Coronary artery (tissue), 2 donors: Measurements from ENCODE around the gene KRI1.
"Not testable (repeated sequence)": the region's sequence is repeated elsewhere in the genome, so short reads cannot be mapped to it uniquely, and the experiment has no call there.

Source experiments
- DNase-seq: peaks from one replicate; pipeline ENCODE4 v3.0.0-alpha.2; 2017; ENCODE audit warnings: low spot score
- H3K27ac ChIP-seq, 2 donors: fragments of 200-600 bp; sonication (generic); one replicate each; pipeline ENCODE4 v1.5.1; 2016 to 2019
- H3K4me3 ChIP-seq: fragments of 200-600 bp; sonication (generic); 2 replicates; pipeline ENCODE4 v1.5.1; 2016; ENCODE audit warnings: mild to moderate bottlenecking, moderate library complexity
- TF ChIP-seq, protein P1 (sequence below): fragments of 200-600 bp; sonication (generic); IDR thresholded peaks from one replicate; pipeline ENCODE4 v1.5.1; 2019; ENCODE audit warnings: antibody characterized with exemption

The KRI1 gene

DNA sequence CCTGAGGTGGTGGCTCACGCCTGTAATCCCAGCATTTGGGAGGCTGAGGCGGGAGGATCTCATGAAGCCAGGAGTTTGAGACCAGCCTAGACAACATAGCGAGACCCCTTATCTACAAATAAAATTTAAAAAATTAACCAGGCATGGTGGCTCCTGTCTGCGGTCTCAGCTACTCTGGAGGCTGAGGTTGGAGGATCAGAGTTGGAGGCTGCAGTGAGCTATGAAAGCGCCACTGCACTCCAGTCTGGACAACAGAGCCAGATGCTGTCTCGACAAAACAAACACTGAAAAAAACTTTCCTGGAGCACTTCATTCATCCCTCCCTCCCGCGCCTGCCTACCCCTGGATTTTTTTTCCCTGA, 22.8 kb downstream of the KRI1 start:
- H3K27ac ChIP-seq, result peak overlapping the region in 1 of 2 donors; percentile 91
- DNase-seq, result no peak
- peak overlapping the region; percentile 89 for H3K4me3 ChIP-seq
- TF ChIP-seq, protein P1, sequence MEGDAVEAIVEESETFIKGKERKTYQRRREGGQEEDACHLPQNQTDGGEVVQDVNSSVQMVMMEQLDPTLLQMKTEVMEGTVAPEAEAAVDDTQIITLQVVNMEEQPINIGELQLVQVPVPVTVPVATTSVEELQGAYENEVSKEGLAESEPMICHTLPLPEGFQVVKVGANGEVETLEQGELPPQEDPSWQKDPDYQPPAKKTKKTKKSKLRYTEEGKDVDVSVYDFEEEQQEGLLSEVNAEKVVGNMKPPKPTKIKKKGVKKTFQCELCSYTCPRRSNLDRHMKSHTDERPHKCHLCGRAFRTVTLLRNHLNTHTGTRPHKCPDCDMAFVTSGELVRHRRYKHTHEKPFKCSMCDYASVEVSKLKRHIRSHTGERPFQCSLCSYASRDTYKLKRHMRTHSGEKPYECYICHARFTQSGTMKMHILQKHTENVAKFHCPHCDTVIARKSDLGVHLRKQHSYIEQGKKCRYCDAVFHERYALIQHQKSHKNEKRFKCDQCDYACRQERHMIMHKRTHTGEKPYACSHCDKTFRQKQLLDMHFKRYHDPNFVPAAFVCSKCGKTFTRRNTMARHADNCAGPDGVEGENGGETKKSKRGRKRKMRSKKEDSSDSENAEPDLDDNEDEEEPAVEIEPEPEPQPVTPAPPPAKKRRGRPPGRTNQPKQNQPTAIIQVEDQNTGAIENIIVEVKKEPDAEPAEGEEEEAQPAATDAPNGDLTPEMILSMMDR, result no peak

DNA sequence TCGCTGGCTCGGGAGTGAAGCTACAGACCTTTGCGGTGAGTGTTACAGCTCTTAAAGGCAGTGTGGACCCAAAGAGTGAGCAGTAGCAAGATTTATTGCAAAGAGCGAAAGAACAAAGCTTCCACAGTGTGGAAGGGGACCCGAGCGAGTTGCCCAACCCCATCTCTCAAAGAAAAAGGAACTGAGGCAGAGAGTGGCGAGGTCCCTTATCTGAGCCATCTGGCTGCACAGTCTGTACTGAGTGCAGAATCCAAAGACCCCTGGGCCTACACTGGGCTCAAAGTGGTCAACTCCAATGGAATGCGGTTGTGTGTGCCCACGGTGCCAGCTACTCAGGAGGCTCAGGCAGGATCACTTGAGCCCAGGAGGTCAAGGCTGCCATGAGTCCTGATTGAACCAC, 26.8 kb downstream of the KRI1 start:
- not testable (repeated sequence) for H3K4me3 ChIP-seq, H3K27ac ChIP-seq, DNase-seq

DNA sequence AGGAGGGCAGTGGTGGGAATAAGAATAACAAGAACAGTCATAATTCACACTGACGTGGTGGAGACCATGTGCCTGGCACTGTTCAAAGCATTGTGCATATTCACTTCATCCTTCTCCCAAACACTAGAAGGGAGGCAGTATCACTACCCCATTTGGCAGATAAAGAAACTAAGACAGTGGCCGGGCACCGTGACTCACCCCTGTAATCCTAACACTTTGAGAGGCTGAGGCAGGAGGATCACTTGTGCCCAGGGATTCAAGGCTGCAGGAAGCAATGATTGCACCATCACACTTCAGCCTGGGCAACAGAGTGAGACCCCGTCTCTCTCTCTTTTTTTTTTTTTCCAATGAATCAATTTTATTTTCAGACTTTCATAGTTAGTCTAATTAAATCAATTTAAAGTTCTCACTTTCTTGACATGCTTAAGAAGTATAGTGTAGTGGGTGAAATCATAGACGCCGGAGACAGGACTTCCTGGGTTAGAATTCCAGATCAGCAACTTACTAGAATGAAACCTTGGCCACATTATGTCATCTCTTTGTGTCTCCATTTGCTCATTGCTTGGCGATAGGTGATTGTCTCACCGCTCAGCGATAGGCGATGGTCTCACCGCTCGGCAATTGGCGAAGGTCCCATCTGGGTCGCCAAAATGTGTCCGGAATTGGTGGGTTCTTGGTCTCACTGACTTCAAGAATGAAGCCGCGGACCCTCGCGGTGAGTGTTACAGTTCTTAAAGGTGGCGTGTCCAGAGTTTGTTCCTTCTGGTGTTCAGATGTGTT, 27.4 kb downstream of the KRI1 start:
- H3K4me3 ChIP-seq, result no peak overlapping the region
- H3K27ac ChIP-seq, result no peak overlapping the region
- DNase-seq, result no peak
- TF ChIP-seq, protein P1, result no peak

DNA sequence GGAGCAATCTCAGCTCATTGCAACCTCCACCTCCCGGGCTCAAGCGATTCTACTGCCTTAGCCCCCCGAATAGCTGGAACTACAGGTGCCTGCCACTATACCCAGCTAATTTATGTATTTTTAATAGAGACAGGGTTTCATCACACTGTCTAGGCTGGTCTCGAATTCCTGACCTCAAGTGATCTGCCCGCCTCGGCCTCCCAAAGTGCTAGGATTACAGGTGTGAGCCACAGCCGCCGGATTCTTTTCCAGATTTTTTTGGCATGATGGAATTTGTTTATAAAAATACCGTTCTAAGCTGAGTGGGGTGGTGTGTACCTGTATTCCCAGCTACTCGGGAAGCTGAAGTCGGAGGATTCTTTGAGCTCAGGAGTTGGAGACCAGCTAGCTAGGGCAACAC, 28.1 kb downstream of the KRI1 start:
- DNase-seq, result no peak
- TF ChIP-seq, protein P1, result no peak
- Histone ChIP-seq H3K4me3 (no peak overlapping the region), H3K27ac (no peak overlapping the region)

DNA sequence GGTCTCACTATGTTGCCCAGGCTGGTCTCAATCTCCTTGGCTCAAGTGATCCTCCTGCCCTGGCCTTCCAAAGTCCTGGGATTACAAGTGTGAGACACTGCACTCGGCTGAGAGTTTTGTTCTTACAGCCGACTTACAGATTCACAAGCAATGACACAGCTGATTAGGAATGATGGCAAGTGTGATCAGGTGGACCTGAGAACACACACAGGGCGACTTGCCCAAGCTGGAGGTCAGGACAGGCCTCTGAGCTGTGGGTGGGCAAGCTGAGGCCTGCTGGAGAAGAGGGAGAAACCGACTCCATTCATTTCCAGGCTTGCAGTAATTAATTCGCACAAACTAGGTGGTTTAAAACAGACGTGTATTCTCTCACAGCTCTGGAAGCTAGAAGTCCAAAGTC, 30.2 kb downstream of the KRI1 start:
- TF ChIP-seq, protein P1, result no peak
- DNase-seq, result no peak
- Histone ChIP-seq H3K27ac (no peak overlapping the region), H3K4me3 (no peak overlapping the region)

DNA sequence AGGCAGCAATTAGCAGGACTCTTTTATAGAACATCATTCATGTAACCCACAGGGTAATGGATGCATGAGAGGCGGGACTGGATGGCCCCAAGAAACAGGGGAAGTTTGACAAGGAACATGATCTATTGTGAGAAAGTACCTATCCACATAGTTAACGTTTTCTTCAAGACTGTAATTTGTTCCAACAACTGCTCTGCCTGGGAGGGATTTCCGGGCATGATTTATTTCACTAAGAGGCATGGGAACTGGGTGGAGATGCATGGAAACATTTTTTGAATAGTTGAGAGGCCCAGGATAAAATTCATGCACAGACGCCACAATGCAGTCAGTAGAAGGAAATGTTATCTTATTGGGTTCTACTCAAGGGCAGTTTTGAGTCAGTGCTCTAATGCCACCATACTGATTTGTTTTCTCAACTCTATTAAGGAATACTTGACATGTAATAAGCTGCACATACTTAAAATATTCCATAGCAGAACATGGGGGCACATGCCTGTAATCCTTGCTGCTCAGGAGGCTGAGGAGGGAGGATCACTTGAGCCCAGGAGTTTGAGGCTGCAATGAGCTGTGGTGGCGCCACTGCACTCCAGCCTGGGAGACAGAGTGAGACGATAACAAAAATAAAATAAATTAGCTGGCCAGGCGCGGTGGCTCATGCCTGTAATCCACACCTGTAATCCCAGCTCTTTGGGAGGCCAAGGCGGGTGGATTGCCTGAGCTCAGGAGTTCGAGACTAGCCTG, 32.0 kb downstream of the KRI1 start:
- Histone ChIP-seq H3K4me3 (no peak overlapping the region), H3K27ac (peak overlapping the region in 1 of 2 donors; percentile 58)
- no peak for DNase-seq
- TF ChIP-seq, protein P1, result no peak

DNA sequence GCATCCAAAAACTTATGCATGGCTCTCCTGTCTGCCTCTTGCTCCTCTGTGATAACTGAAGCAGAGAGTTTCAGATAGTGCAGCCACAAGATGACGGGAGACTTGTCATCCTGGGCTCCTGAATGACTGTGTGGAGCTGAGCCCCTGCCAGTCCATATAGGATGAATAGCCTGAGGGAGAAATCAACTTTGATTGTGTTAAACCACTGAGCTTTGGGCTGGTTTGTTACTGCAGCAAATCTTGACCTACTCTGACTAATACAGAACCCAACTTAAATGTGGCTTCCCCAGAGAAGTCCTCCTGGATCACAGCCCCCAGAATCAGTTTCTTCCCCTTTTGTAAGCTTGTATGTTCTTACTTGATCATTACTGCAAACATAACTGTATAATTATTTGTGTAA, 33.4 kb downstream of the KRI1 start:
- H3K27ac ChIP-seq, result no peak overlapping the region
- DNase-seq, result no peak
- no peak overlapping the region for H3K4me3 ChIP-seq
- TF ChIP-seq, protein P1, result no peak

DNA sequence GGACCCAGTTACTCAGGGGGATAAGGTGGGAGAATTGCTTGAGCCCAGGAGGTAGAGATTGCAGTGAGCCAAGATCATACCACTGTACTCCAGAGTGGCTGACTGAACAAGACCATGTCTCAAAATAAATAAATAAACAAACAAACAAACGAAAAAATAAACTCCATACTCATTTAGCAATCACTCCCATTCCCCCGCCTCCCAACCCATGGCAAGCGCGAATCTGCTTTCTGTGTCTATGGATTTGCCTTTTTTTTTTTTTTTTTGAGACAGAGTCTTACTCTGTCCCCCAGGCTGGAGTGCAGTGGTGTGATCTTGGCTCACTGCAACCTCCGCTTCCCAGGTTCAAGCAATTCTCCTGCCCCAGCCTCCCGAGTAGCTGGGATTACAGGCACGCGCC, 38.9 kb downstream of the KRI1 start:
- DNase-seq, H3K4me3 ChIP-seq, H3K27ac ChIP-seq: not testable (repeated sequence)
